MM.1S (cell line): ENCODE data around the gene SLC22A14.

Source experiments
- DNase-seq: peaks from one replicate; pipeline ENCODE4 v3.0.0-alpha.2; 2015
- H2AFZ ChIP-seq: fragments of 300-600 bp; sonication (generic); 2 replicates; pipeline ENCODE4 v1.6.0; 2016; ENCODE audit warnings: antibody characterized with exemption, low read length
- H3F3A ChIP-seq: fragments of 300-600 bp; sonication (generic); 2 replicates; pipeline ENCODE4 v1.6.1; 2016; ENCODE audit warnings: mild to moderate bottlenecking, antibody characterized with exemption, low read length, moderate library complexity, mixed read lengths; ENCODE audit not compliant: insufficient read depth
- H3K27ac ChIP-seq: fragments of 300-600 bp; sonication (generic); 2 replicates; pipeline ENCODE4 v1.5.1; 2016; ENCODE audit warnings: mild to moderate bottlenecking, low read length
- H3K27me3 ChIP-seq: fragments of 300-600 bp; sonication (generic); replicated peaks from 2 replicates; pipeline ENCODE4 v1.6.0; 2016; ENCODE audit warnings: low read length; ENCODE audit not compliant: insufficient read depth
- H3K36me3 ChIP-seq: fragments of 300-600 bp; sonication (generic); replicated peaks from 2 replicates; pipeline ENCODE4 v1.6.1; 2016; ENCODE audit warnings: mild to moderate bottlenecking, low read length, mixed read lengths; ENCODE audit not compliant: insufficient read depth
- H3K4me1 ChIP-seq: fragments of 300-600 bp; sonication (generic); 2 replicates; pipeline ENCODE4 v1.6.1; 2016; ENCODE audit warnings: low read length, mixed read lengths
- H3K4me2 ChIP-seq: fragments of 300-600 bp; sonication (generic); 2 replicates; pipeline ENCODE4 v1.6.0; 2016; ENCODE audit warnings: low read depth, low read length
- H3K4me3 ChIP-seq: fragments of 300-600 bp; sonication (generic); 2 replicates; pipeline ENCODE4 v1.5.1; 2016; ENCODE audit warnings: low read length, mixed read lengths
- H3K79me2 ChIP-seq: fragments of 300-600 bp; sonication (generic); 2 replicates; pipeline ENCODE4 v1.6.1; 2016; ENCODE audit warnings: mixed run types, low read length, mixed read lengths
- H3K9ac ChIP-seq: fragments of 300-600 bp; sonication (generic); 2 replicates; pipeline ENCODE4 v1.6.1; 2016; ENCODE audit warnings: low read length, mixed read lengths
- H3K9me2 ChIP-seq: fragments of 300-600 bp; sonication (generic); replicated peaks from 2 replicates; pipeline ENCODE4 v1.6.1; 2016; ENCODE audit warnings: mild to moderate bottlenecking, low read length, mixed read lengths; ENCODE audit not compliant: insufficient read depth
- H3K9me3 ChIP-seq: fragments of 300-600 bp; sonication (generic); replicated peaks from 2 replicates; pipeline ENCODE4 v1.6.1; 2016; ENCODE audit warnings: mild to moderate bottlenecking, low read length, mixed read lengths; ENCODE audit not compliant: insufficient read depth
- H4K20me1 ChIP-seq: fragments of 300-600 bp; sonication (generic); 2 replicates; pipeline ENCODE4 v1.6.1; 2016; ENCODE audit warnings: mild to moderate bottlenecking, low read length, moderate library complexity, mixed read lengths; ENCODE audit not compliant: insufficient read depth
- EZH2 ChIP-seq: fragments of 300-600 bp; sonication (generic); optimal IDR thresholded peaks from 2 replicates; pipeline ENCODE3; 2017; ENCODE audit warnings: low read depth, mild to moderate bottlenecking, antibody characterized with exemption, low read length, mixed read lengths
- EZH2phosphoT487 ChIP-seq: fragments of 300-600 bp; sonication (generic); IDR thresholded peaks from 2 replicates; pipeline ENCODE4 v1.6.1; 2018; ENCODE audit warnings: antibody characterized with exemption, low read length
- TF ChIP-seq, protein P1 (sequence below): fragments of 300-600 bp; sonication (generic); IDR thresholded peaks from 2 replicates; pipeline ENCODE4 v1.5.1; 2016; ENCODE audit warnings: antibody characterized with exemption, low read length, mixed read lengths

Gene SLC22A14

DNA sequence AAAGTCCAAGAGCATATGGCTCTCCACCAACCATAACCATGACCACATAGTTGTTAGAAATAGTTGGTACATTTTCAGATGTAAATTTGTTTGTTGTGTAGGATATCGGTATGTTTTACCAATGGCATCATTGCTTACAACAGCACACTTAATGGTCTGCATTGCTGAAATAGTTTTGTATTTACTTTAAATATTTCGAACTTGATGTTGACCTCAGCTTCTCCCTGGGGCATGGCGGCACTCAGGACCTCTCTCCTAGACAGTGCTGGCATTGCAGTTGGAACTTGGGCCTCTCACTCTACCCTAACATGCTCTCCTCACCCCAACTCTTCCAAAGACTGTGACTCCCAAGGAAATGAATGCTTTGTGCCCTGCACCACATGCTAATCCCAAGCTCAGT lies 11.5 kb upstream of the SLC22A14 start:
- H3K4me2 ChIP-seq, result no peak overlapping the region
- H3K36me3 ChIP-seq, result no peaks in the 10 kb centered on the region
- H3K27ac ChIP-seq, result no peak overlapping the region
- no peak overlapping the region for H2AFZ ChIP-seq
- no peak overlapping the region for H3K4me3 ChIP-seq
- no peaks in the 10 kb centered on the region for H3K27me3 ChIP-seq
- H3K9me3 ChIP-seq, result no peaks in the 10 kb centered on the region
- no peaks in the 10 kb centered on the region for H3K79me2 ChIP-seq
- no peaks in the 10 kb centered on the region for H3K4me1 ChIP-seq
- H4K20me1 ChIP-seq, result no peaks in the 10 kb centered on the region
- no peak for DNase-seq
- H3K9ac ChIP-seq, result no peak overlapping the region
- TF ChIP-seq EZH2phosphoT487 (no peak), EZH2 (no peak)
- TF ChIP-seq, protein P1, sequence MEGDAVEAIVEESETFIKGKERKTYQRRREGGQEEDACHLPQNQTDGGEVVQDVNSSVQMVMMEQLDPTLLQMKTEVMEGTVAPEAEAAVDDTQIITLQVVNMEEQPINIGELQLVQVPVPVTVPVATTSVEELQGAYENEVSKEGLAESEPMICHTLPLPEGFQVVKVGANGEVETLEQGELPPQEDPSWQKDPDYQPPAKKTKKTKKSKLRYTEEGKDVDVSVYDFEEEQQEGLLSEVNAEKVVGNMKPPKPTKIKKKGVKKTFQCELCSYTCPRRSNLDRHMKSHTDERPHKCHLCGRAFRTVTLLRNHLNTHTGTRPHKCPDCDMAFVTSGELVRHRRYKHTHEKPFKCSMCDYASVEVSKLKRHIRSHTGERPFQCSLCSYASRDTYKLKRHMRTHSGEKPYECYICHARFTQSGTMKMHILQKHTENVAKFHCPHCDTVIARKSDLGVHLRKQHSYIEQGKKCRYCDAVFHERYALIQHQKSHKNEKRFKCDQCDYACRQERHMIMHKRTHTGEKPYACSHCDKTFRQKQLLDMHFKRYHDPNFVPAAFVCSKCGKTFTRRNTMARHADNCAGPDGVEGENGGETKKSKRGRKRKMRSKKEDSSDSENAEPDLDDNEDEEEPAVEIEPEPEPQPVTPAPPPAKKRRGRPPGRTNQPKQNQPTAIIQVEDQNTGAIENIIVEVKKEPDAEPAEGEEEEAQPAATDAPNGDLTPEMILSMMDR, result no peak
- no peaks in the 10 kb centered on the region for H3F3A ChIP-seq
- no peaks in the 10 kb centered on the region for H3K9me2 ChIP-seq

DNA sequence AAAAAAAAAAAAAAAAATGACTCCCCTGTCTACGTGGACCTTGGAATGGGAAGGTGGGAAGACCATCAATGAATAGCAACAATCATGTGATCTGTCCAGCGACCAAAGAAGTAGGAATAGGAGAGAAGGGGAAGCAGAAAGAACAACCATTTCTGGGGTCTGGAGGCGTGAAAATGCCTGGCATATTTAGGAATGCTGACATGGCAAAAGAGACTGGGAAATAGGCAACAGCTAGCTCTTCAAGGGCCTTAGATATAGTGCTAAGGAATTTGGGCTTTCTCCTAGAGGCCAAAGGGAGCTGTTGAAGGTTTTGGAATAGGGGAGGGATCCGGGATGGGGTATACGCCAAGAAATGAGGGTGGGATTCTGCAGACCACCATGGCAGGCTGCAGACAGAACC lies 10.5 kb upstream of the SLC22A14 start:
- DNase-seq, result no peak

DNA sequence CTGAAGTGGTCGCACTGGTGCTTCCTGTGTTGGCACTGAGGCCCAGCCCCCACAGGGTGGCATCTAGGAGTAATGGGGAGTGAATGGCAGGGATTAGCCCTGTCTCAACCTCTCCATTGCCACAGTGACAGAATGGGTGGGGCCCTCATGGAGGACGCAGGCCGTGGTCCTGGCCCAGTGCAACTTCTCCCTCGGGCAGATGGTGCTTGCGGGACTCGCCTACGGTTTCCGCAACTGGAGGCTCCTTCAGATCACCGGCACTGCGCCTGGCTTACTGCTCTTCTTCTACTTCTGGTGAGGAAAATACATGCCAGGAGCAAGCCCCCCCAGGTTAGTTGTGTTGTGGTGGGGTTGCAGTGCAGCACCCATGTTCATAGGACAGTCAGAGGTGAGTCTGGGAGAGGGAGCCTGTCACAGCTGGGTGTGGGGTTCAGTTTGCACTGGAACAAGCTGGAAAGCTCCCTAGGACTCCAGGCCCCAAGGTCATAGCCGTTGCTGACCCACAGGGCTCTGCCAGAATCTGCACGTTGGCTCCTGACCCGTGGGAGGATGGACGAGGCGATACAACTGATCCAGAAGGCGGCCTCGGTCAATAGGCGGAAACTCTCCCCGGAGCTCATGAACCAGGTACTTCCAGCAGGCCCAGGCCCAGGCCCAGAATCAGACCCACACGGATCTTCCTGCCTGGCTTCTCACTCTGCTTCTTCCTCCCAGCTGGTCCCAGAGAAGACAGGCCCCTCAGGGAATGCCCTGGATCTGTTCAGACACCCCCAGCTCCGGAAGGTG lies 7.0 kb upstream of the SLC22A14 start:
- Histone ChIP-seq H3F3A (no peaks in the 10 kb centered on the region), H3K9me2 (no peaks in the 10 kb centered on the region), H3K9me3 (no peaks in the 10 kb centered on the region), H2AFZ (no peak overlapping the region), H3K4me2 (no peak overlapping the region), H3K79me2 (no peaks in the 10 kb centered on the region), H3K36me3 (no peaks in the 10 kb centered on the region), H4K20me1 (no peaks in the 10 kb centered on the region), H3K9ac (no peak overlapping the region), H3K4me3 (no peak overlapping the region), H3K4me1 (peaks cover 6% of the 10 kb centered on the region), H3K27ac (no peak overlapping the region), H3K27me3 (no peaks in the 10 kb centered on the region)
- DNase-seq, result no peak
- no peak for TF ChIP-seq EZH2phosphoT487
- TF ChIP-seq, protein P1, result no peak
- no peak for TF ChIP-seq EZH2

More for the DNA sequence above, 10.5 kb upstream of the SLC22A14 start:
- H2AFZ ChIP-seq, result no peak overlapping the region
- no peak overlapping the region for H3K4me2 ChIP-seq
- no peak overlapping the region for H3K4me3 ChIP-seq
- no peaks in the 10 kb centered on the region for H3K79me2 ChIP-seq
- no peaks in the 10 kb centered on the region for H3F3A ChIP-seq
- no peaks in the 10 kb centered on the region for H3K27me3 ChIP-seq
- H3K9me3 ChIP-seq, result no peaks in the 10 kb centered on the region
- no peak for TF ChIP-seq EZH2phosphoT487
- TF ChIP-seq, protein P1, result no peak
- TF ChIP-seq EZH2, result no peak
- H3K9ac ChIP-seq, result no peak overlapping the region
- no peaks in the 10 kb centered on the region for H3K9me2 ChIP-seq
- H4K20me1 ChIP-seq, result no peaks in the 10 kb centered on the region
- no peak overlapping the region for H3K27ac ChIP-seq
- no peaks in the 10 kb centered on the region for H3K4me1 ChIP-seq
- no peaks in the 10 kb centered on the region for H3K36me3 ChIP-seq
